ENCODE measurements around the gene AKAP3. TPM values are rescaled to one million over a fixed set of nuclear protein-coding genes. Genes with fewer than 3 reads are reported as not detected.
A peak's percentile ranks its signal among the peaks of the same experiment; 100 is the strongest.

The AKAP3 gene
- total RNA-seq = 1 to 10 TPM in 2 of 4 donors, under 1 TPM in 1, not detected in 1; 0.79 to 1.6 (median 1.3) TPM

GRCh38 chr12:4648501-4649357 is at the start of gene AKAP3, which contains the start of gene NDUFA9:
AKAP3 (minus strand) TSS chr12:4649051; CDS start chr12:4638196, 10,855 bp downstream.
NDUFA9 (plus strand) TSS chr12:4649114; CDS start chr12:4649127, 13 bp downstream.
- Histone ChIP-seq H3K27ac (peak within 1 kb of the TSS; percentile 86 to 91), H3K27me3 (no peaks in the 10 kb centered on the region), H3K36me3 (no peaks in the 10 kb centered on the region), H3K9me3 (no peaks in the 10 kb centered on the region), H3K4me3 (peak within 1 kb of the TSS; percentile 64 to 68), H3K4me1 (peaks cover 0 to 7% of the 10 kb centered on the region in 2 donors)
- DNase-seq = peak; percentile 76 to 80
- intact Hi-C loops (cut with DNase I; ENCODE audit: low total_unique reads) = no loop called here
- TF ChIP-seq POLR2A (IDR thresholded peaks at IDR 0.05) (peak in 1 of 2 donors; percentile 26), CTCF (IDR thresholded peaks at IDR 0.05) (peak in 1 of 4 experiments; percentile 13)

- H3K4me1 ChIP-seq = no peaks in the 10 kb centered on the region
- H3K4me3 ChIP-seq = no peak overlapping the region
- no peaks in the 10 kb centered on the region for H3K36me3 ChIP-seq
- H3K27me3 ChIP-seq = no peaks in the 10 kb centered on the region
- DNase-seq = no peak
- no peak overlapping the region for H3K27ac ChIP-seq
- intact Hi-C loops (cut with DNase I; ENCODE audit: low total_unique reads) = no loop called here
- TF ChIP-seq CTCF (IDR thresholded peaks at IDR 0.05) (no peak), POLR2A (IDR thresholded peaks at IDR 0.05) (no peak)
- H3K9me3 ChIP-seq = no peaks in the 10 kb centered on the region
These were observed 41.9 kb upstream of the AKAP3 start for GRCh38 chr12:4690760-4691159.

- no peak for DNase-seq
- no peak overlapping the region for H3K4me3 ChIP-seq
- H3K9me3 ChIP-seq = no peaks in the 10 kb centered on the region
- no peak overlapping the region for H3K27ac ChIP-seq
- no peaks in the 10 kb centered on the region for H3K4me1 ChIP-seq
- TF ChIP-seq POLR2A (IDR thresholded peaks at IDR 0.05) = no peak
- TF ChIP-seq CTCF (IDR thresholded peaks at IDR 0.05) = no peak
- intact Hi-C loops (cut with DNase I; ENCODE audit: low total_unique reads) = no loop called here
- H3K27me3 ChIP-seq = no peaks in the 10 kb centered on the region
- no peaks in the 10 kb centered on the region for H3K36me3 ChIP-seq
These were observed 36.5 kb upstream of the AKAP3 start for GRCh38 chr12:4685317-4685716.

- TF ChIP-seq POLR2A (IDR thresholded peaks at IDR 0.05) (no peak), CTCF (IDR thresholded peaks at IDR 0.05) (no peak)
- intact Hi-C loops (cut with DNase I; ENCODE audit: low total_unique reads) = no loop called here
- Histone ChIP-seq H3K4me3 (no peak overlapping the region), H3K27ac (no peak overlapping the region), H3K4me1 (no peaks in the 10 kb centered on the region), H3K27me3 (no peaks in the 10 kb centered on the region), H3K9me3 (no peaks in the 10 kb centered on the region), H3K36me3 (no peaks in the 10 kb centered on the region)
- DNase-seq = no peak
These were observed 32.9 kb upstream of the AKAP3 start for GRCh38 chr12:4681732-4682131.

- DNase-seq = no peak
- H3K4me3 ChIP-seq = no peak overlapping the region
- H3K4me1 ChIP-seq = no peaks in the 10 kb centered on the region
- intact Hi-C loops (cut with DNase I; ENCODE audit: low total_unique reads) = no loop called here
- H3K27me3 ChIP-seq = no peaks in the 10 kb centered on the region
- TF ChIP-seq CTCF (IDR thresholded peaks at IDR 0.05) (no peak), POLR2A (IDR thresholded peaks at IDR 0.05) (no peak)
- H3K27ac ChIP-seq = no peak overlapping the region
- no peaks in the 10 kb centered on the region for H3K36me3 ChIP-seq
- no peaks in the 10 kb centered on the region for H3K9me3 ChIP-seq
These were observed 30.9 kb upstream of the AKAP3 start for GRCh38 chr12:4679711-4680110.

All from uterus (tissue), 4 donors.